Stimulated activated CD4-positive, alpha-beta T cell treated with anti-CD3 and anti-CD28 coated beads, Interleukin-4, amount 100 ng/mL, for 1 hour (primary cell): ENCODE results near the gene GALNT1.
"Not testable (repeated sequence)": the region's sequence is repeated elsewhere in the genome, so short reads cannot be mapped to it uniquely, and the experiment has no call there.

ENCODE experiments used
- DNase-seq: peaks from one replicate; pipeline ENCODE4 v3.0.0-alpha.2; 2020

The GALNT1 gene

GRCh38 chr18:35581546-35581897 lies at the start of gene GALNT1:
TSS of gene GALNT1 (plus strand) at chr18:35581740. CDS start at chr18:35654663, 72,923 bp downstream.
- peak; percentile 1 for DNase-seq

GRCh38 chr18:35533916-35534405 lies 47.6 kb upstream of the GALNT1 start:
- DNase-seq = no peak

GRCh38 chr18:35535297-35535696 lies 46.2 kb upstream of the GALNT1 start:
- no peak for DNase-seq

- no peak for DNase-seq
Measured at GRCh38 chr18:35542356-35542755, 39.2 kb upstream of the GALNT1 start.

- no peak for DNase-seq
Measured at GRCh38 chr18:35547008-35547605, 34.4 kb upstream of the GALNT1 start.

- DNase-seq = no peak
Measured at GRCh38 chr18:35549564-35549963, 32.0 kb upstream of the GALNT1 start.

- no peak for DNase-seq
Measured at GRCh38 chr18:35553300-35553699, 28.2 kb upstream of the GALNT1 start.

- not testable (repeated sequence) for DNase-seq
Measured at GRCh38 chr18:35555538-35555937, 26.0 kb upstream of the GALNT1 start.

- DNase-seq = no peak
Measured at GRCh38 chr18:35559867-35560266, 21.7 kb upstream of the GALNT1 start.

- no peak for DNase-seq
Measured at GRCh38 chr18:35564795-35565453, 16.6 kb upstream of the GALNT1 start.

- DNase-seq = no peak
Measured at GRCh38 chr18:35566019-35566418, 15.5 kb upstream of the GALNT1 start.

- no peak for DNase-seq
Measured at GRCh38 chr18:35570182-35570581, 11.4 kb upstream of the GALNT1 start.

- no peak for DNase-seq
Measured at GRCh38 chr18:35571138-35571537, 10.4 kb upstream of the GALNT1 start.

- no peak for DNase-seq
Measured at GRCh38 chr18:35572644-35573043, 8.9 kb upstream of the GALNT1 start.

GRCh38 chr18:35573531-35573930 lies 8.0 kb upstream of the GALNT1 start:
- DNase-seq = no peak

GRCh38 chr18:35576240-35576845 lies 5.2 kb upstream of the GALNT1 start:
- not testable (repeated sequence) for DNase-seq

- DNase-seq = peak; percentile 2
Measured at GRCh38 chr18:35577045-35577848, 4.3 kb upstream of the GALNT1 start.

GRCh38 chr18:35578481-35578880 lies 3.1 kb upstream of the GALNT1 start:
- no peak for DNase-seq

GRCh38 chr18:35578936-35579335 lies 2.6 kb upstream of the GALNT1 start:
- no peak for DNase-seq

GRCh38 chr18:35580701-35581539 lies 620 bp upstream of the GALNT1 start:
- DNase-seq = peak; percentile 56

- peak; percentile 22 for DNase-seq
Measured at GRCh38 chr18:35581898-35582641, 530 bp downstream of the GALNT1 start.
